ENCODE data around the gene VSX1. TPM values are rescaled to one million over a fixed set of nuclear protein-coding genes. Genes with fewer than 3 reads are reported as not detected.

Gene VSX1
- total and polyA plus RNA-seq, 2 donors (not counting 1 experiment from before 2014, with no cell fraction given) = not detected

- Histone ChIP-seq H4K20me1 (ENCODE audit: control insufficient read depth, insufficient read depth, low read length, poor library complexity, severe bottlenecking) (peaks cover 50% of the 10 kb centered on the region), H3K27me3 (replicated peaks in 1 of 4; ENCODE audit: control extremely low read depth in 1 of 4, control insufficient read depth in 3 of 4, insufficient read depth in 4 of 4, low read length in 3 of 4) (no peaks in the 10 kb centered on the region), H3K79me2 (ENCODE audit: control insufficient read depth, insufficient read depth, low read length) (peaks cover 61% of the 10 kb centered on the region), H3K27ac (ENCODE audit: low read length in 2 of 2) (peak overlapping the region; percentile 90 to 93), H2AFZ (ENCODE audit: insufficient read depth, low read depth, low read length, poor library complexity, severe bottlenecking) (no peak overlapping the region), H3K9me3 (ENCODE audit: control extremely low read depth in 1 of 3, control insufficient read depth in 2 of 3, insufficient read depth in 1 of 3, low read length in 2 of 3) (no peaks in the 10 kb centered on the region), H3K4me3 (ENCODE audit: control extremely low read depth in 1 of 5, extremely low read depth in 1 of 5, insufficient read depth in 1 of 5, low read depth in 2 of 5, low read length in 4 of 5) (peak overlapping the region; percentile 34 to 91 (median 76)), H3K9ac (ENCODE audit: low read length) (peak overlapping the region; percentile 87), H3K4me1 (ENCODE audit: control insufficient read depth in 2 of 2, insufficient read depth in 2 of 2, low read length in 2 of 2) (peaks cover 67 to 73% of the 10 kb centered on the region in 2 donors), H3K4me2 (replicated peaks; ENCODE audit: low read depth, low read length, poor library complexity, severe bottlenecking) (peak overlapping the region; percentile 98), H3K36me3 (replicated peaks in 1 of 2; ENCODE audit: control extremely low read depth in 1 of 2, control insufficient read depth in 1 of 2, extremely low read depth in 1 of 2, insufficient read depth in 2 of 2, low read length in 1 of 2) (peaks cover 0 to 18% of the 10 kb centered on the region in 2 experiments)
- Mint-ChIP-seq H3K4me3 (peak overlapping the region; percentile 93), H3K27me3 (no peaks in the 10 kb centered on the region), H3K27ac (peak overlapping the region; percentile 97), H3K4me1 (peaks cover 71% of the 10 kb centered on the region), H3K9me3 (ENCODE audit: insufficient read depth) (no peaks in the 10 kb centered on the region)
- 95% methylated on average over 7 of the region's 8 CpGs for WGBS (ENCODE audit: insufficient coverage)
- ATAC-seq (ENCODE audit: low read depth) (no peak), DNase-seq (no peak)
- POLR2A ChIA-PET = interaction anchor here (1.5 to 4.5 kb wide), 3 partner anchors 12 to 18 kb away, joined by 3 to 27 read pairs (median 20); no protein-coding TSS in a partner anchor
- intact Hi-C loops (cut with micrococcal nuclease) = loop anchor here (5.0 kb wide), 2 partner anchors 566 to 1694 kb away; partner anchors contain the start of genes GZF1 and NANP
- CTCF ChIA-PET = interaction anchor here (1.3 to 1.9 kb wide), 3 partner anchors 10 to 56 kb away, joined by 3 to 4 read pairs (median 4); no protein-coding TSS in a partner anchor
- TF ChIP-seq EZH2 (IDR thresholded peaks at IDR 0.05; ENCODE audit: borderline replicate concordance, insufficient read depth, low read depth, low read length, poor library complexity, severe bottlenecking) = no peak
- TF ChIP-seq, protein P1, sequence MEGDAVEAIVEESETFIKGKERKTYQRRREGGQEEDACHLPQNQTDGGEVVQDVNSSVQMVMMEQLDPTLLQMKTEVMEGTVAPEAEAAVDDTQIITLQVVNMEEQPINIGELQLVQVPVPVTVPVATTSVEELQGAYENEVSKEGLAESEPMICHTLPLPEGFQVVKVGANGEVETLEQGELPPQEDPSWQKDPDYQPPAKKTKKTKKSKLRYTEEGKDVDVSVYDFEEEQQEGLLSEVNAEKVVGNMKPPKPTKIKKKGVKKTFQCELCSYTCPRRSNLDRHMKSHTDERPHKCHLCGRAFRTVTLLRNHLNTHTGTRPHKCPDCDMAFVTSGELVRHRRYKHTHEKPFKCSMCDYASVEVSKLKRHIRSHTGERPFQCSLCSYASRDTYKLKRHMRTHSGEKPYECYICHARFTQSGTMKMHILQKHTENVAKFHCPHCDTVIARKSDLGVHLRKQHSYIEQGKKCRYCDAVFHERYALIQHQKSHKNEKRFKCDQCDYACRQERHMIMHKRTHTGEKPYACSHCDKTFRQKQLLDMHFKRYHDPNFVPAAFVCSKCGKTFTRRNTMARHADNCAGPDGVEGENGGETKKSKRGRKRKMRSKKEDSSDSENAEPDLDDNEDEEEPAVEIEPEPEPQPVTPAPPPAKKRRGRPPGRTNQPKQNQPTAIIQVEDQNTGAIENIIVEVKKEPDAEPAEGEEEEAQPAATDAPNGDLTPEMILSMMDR (IDR thresholded peaks at IDR 0.05) = no peak
Measured at GRCh38 chr20:25055711-25056495, 26.0 kb downstream of the VSX1 start.

Measured in B cell (primary cell).